Left renal pelvis (tissue), 4 donors: ENCODE results near the gene LMF2. TPM values are rescaled to one million over a fixed set of nuclear protein-coding genes. Genes with fewer than 3 reads are reported as not detected.

Experiments
- DNase-seq, 4 donors: peaks; one replicate each; pipeline ENCODE4 v3.0.0-alpha.2; 2013; ENCODE audit warnings: low read depth in 4 of 4, low spot score in 3 of 4
- polyA plus RNA-seq, 4 donors: library from polyadenylated mRNA; unstranded; fragments of 120-200 nt; gene quantifications; one replicate each; pipeline ENCODE4 v1.2.1, GENCODE V29; 2013; ENCODE audit not compliant: insufficient read length in 4 of 4

Gene LMF2
- polyA plus RNA-seq, 4 donors, result 34.7 to 68.3 (median 42.0) TPM

DNA sequence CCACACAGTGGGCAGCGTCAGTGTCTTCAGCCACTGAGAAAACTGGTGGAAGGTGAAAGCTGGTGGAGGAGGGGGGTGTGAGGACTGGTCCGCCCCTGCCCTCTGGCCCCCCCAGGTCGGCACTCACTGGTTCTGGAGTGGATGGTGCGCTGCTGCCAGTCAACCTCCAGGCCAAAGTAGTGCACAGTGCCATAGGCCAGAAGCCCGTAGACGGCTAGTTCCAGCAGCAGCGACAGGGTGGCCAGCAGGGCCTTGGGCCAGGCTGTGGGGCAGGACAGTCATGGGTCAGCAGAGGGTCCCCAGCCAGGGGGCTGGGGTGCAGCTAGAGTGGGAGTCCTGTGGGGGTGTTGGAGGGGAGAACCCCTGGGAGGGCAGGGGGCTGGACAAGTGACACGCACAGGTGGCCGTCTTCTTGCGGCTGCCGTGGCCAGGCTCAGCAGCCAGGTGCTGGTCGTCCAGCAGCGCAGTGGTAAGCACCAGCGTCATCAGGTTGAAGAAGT is 2.2 kb downstream of the LMF2 start:
- no peak for DNase-seq

DNA sequence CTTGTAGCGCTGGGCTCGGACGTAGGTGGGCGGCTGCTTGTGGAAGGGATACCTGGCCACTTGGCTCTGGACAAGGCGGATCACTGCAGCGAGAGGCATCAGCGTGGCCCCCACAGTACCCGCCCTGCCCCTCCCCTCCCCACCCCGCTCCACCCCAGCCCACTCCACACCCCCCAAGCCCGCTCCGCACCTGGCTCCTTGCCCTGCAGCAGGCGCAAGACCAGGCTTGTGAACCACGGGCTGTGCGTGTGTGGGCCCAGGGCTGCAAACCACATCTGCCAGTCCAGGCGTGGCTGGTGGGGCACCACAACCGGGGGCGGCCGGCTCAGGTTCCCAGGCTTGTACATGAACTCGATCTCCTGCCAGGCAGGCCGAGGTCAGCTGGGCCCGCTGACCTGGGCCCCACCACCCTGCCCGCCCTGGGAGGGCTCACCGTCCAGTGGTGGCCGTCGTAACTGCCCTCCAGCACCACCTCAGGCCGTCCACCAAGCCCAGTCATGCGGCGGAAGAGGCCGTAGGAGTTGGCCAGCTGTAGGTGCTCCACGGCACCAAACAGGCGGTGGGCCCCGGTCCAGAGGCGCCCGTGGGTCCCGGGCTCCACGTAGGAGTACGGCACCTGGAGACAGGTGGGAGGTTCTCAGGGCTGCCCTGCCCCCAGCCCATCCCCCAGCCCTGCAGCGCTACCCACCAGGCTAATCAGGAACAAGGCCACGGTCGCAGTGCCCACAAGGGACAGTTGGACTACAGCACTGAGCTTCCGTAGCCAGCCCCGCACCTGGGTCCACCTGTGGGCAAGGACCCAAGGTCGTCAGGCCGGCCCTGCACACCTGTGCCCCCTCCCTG is 2.9 kb downstream of the LMF2 start:
- DNase-seq, result no peak

DNA sequence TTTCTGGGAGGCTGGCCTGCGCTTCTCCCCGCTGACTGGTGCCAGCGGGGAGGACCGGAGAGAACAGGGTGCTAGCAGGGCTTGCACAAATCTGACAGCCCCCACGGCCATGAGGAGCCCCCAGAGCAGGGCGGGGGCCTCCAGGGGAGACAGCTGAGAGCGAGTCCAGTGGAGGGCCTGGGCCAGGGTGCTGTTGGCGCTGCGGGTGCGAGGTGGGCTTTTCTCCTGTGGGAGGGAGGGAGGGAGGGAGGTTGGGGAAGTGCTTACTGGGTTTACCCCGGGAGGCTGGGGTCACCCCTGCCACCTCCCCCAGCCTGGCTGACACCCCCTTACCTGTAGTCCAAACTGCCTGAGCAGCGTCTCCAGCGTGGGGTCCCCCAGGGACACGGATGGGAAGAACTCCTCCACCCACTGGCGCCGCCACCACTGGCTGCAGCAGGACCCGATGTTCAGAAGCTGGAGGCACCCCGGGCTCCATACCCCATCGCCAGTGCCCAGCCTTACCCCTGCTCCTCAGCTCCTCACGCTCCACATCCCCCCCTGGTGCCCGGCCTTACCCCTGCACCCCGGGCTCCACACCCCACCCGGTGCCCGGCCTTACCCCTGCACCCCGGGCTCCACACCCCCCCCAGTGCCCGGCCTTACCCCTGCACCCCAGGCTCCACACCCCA is 3.9 kb downstream of the LMF2 start:
- no peak for DNase-seq

DNA sequence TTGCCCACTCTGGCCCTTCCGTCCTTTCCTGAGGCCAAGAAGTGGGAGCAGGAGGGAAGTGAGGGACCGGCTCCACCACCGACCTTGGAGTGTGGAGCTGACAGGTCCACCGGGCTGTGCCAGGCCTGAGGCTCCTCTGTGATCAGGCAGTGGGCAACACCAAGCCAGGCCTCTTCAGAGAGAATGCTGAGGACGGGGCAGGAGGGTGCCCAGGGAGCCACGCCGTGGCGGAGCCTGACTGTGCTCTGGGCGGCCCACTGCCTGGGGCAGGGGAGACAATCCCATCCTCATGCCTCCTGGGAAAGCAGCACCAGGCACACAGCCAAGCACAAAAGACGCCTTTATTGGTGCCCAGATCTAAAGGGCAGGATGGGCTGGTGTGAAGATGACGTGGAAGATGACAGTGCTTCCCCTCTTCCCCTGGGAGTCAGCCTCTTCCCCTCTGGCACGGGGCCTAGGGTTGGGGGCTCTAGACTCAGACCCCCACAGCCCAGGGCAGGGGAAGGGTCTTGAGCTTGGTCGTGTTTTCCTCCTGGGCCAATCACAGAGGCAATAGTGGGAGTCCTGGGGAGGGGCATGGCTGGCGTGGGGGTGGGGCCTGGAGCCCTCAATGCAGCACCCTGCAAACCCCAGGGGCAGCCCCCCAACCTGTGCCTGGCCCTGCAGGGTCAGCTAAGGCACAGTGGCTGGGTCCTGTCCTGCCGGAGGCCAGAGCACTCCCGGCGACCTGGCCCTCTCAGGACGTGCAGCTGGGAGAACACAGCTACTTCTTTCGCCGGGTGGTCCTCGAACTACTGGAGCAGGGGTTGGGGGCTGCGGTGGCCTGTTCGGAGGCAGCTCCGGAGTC is 4.7 kb downstream of the LMF2 start:
- DNase-seq, result no peak

DNA sequence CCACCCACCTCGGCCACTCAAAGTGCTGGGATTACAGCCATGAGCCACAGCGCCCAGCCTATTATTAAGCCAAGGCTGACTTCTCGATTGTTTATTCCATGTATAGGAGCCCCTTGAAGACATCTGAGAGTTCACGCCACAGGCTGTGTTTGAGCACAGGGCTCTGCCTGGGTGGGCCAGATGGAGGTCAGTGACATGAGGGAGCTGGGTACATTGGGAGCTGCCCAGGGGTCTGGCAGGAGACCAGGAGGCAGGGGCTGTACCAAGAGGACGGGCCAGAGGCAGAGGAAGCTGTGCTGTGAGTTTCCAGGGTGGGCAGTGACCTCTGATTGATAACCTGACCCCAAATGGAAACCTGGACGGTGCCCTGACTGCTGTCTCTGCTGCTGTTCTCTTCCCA is 5.4 kb downstream of the LMF2 start:
- DNase-seq, result no peak

DNA sequence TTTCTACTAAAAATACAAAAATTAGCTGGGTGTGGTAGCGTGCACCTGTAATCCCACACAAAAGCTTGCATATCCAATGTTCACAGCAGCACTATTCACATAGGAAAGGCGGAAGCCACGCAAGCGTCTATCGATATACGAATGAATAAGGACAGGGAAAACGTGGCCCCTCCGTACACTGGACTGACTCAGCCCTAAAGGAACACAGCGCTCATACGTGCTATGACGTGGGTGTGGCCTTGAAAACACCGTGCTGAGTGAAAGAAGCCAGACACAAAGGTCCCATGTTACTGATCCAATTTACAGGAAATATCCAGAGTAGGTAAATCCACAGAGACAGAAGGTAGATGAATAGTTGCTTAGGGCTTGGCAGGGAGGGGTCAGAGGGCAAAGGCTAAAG is 7.0 kb downstream of the LMF2 start:
- DNase-seq, result no peak

DNA sequence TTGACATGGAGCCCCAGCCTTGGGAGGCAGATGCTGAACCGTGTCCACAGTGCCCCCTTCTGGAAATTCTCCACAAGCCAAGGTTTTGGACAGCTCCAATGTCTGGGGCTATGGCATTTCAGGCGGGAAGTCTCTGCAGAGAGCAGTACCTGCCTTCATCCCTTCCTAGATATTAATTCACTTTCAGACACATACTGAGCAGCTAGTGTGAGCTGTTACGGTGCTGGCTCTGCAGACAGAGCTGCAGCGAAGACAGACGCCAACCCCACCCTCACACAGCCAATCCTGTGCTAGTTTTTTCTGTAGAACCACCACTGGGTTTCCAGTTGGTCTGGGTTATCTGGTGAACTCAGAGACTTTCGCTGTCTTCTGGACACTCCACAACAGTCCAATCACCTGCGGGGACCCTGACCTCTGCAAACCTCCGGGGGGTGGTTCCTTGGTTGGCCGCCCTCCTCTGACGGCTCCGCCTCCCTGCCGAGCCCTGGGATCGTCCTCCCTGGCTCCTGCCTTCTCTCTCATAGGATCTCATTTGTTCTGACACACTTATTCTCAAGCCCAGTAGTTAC is 9.1 kb downstream of the LMF2 start:
- DNase-seq, result no peak

DNA sequence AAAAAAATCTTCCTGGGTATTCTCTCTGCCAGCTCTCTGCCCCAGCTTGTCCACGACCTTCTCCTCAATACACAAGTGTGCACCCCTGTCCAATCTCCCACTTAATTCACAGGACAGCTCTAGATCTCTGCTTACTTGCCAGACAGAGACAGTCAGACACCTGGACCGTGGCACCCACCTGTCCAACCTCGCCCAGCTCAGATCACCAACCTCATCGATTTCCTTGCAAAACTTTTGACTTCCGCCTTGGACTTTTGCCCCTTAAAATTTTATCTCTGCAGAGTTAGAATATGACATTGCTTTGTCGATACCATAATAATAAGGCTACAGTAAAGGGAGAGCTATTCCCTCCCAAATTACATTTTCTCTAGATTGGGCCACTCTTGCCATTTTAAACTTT is 10.4 kb downstream of the LMF2 start:
- DNase-seq, result no peak

DNA sequence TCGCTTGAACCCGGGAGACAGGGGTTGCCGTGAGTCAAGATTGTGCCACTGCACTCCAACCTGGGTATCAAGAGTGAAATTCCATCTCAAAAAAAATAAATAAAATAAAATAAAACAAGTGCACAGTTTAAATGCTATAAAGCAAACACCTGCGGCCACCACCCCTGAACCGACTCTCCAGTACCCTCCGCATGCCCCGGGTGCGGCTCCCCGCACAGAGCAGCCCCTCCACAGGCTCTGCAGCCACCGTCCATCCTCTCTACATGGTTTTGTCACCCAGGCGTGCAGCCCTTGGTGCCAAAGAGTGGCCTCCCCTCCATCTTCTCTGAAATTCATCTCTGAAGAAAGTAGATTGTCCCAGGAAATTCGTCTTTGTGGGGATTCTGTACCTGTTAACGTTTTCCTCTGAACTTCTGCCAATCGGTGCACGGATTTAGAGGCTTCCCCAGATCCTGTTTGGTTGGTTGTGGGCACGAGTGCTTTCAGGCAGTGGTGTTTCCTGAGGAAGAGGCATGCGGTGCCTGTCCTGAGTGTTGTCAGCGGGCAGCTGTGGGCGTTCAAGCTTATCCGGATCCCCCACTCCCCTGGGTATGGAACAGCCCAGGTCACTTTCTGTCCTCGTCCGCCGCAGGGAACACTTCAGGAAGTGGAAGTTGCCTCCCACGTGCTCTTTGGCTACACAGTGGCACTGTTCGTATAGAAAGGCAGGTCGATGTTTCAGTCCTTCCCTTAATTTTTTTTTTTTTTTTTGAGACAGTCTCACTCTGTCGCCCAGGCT is 16.8 kb downstream of the LMF2 start:
- DNase-seq, result no peak

DNA sequence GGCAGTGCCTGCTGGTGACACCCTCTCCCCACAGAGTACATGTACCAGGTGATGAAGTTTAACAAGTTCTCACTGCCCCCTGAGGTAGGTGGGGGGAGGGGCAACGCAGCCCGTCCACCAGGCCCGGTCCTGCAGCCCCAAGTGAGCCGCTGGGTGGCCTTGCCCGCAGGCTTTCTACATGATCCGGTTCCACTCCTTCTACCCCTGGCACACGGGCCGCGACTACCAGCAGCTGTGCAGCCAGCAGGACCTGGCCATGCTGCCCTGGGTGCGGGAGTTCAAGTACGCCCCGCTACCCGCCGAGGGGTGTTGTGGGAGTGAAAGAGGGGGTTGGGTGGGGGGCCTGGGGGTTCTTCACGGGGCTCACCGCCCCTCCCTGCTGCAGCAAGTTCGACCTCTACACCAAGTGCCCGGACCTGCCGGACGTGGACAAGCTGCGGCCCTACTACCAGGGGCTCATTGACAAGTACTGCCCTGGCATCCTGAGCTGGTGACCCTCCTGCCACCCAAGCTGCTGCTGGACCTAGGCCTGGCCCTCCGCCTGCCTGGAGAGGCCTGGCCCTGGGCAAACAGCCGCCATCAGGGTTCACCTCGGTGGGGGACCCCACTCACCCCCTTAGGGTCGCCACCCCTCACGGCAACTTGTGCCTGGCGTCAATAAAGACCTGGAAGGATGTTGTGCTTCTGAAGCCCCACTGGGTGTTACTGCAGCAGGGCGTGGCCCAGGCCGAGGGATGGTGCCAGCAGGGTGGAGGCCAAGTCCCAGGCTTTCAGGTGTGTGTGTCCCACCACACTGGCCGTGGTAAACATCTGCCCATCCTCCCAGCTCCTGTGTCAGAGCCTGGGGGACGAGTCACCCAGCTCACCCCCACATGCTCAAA is 17.9 kb downstream of the LMF2 start:
- no peak for DNase-seq

DNA sequence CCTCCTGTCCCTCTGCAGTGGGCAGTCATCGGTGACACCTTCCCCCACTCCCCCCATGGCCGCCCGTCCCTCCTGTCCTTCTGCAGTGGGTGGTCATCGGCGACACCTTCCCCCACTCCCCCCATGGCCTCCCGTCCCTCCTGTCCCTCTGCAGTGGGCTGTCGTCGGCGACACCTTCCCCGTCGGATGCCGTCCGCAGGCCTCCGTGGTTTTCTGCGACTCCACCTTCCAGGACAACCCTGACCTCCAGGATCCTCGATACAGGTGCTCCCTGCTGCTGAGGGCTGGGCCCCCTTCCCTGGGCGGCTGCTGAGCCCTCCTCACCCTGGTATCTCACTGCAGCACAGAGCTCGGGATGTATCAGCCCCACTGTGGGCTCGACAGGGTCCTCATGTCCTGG is 18.6 kb downstream of the LMF2 start:
- no peak for DNase-seq

DNA sequence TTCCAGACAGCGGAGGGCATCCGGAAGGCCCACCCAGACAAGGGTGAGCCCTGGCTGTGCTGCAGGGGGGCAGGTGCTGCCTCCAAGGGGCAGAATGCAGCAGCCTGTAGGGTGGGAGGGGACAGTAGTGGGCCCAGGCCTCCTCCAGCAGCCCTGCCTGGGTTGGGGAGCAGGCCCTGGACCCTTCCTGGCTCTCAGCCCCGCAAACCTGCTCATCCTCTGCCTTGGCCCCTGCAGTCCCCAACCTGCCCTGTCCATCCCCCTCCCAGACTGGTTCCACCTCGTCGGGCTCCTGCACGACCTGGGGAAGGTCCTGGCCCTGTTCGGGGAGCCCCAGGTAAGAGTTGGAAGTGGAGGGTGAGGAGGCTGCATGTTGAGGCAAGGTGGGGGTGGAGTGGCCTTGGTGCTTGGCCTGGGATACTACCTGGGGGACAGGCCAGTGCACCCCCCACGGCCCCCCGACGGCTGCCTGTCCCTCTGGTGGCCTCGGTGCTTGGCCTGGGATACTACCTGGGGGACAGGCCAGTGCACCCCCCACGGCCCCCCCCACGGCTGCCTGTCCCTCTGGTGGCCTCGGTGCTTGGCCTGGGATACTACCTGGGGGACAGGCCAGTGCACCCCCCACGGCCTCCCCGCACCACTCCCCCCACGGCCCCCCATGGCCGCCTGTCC is 19.4 kb downstream of the LMF2 start:
- DNase-seq, result no peak

DNA sequence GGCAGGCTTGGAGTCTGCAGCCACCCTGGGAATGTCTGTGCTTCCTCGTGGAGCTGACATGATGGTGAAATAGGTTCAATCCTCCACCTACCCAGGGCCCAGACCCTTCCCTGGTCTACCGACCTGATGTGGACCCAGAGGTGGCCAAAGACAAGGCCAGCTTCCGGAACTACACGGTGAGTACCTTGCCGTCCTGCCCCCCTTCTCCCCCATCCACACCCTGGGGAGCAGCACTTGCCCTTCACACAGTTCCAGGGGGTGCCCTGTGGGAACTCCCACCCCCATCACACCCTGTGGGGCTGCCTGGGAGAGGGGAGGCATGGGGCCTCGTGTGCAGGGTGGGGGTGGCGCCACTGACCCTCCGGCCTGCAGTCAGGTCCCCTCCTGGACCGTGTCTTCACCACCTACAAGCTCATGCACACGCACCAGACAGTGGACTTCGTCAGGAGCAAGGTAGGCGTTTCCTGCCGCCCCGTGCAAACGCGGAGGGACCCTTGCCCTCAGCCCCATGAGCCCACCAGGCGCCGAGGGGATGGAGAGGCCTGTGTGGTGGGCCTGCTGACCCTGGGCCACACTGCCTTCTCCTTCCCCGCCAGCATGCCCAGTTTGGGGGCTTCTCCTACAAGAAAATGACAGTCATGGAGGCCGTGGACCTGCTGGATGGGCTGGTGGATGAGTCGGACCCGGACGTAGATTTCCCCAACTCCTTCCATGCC is 20.1 kb downstream of the LMF2 start:
- no peak for DNase-seq

DNA sequence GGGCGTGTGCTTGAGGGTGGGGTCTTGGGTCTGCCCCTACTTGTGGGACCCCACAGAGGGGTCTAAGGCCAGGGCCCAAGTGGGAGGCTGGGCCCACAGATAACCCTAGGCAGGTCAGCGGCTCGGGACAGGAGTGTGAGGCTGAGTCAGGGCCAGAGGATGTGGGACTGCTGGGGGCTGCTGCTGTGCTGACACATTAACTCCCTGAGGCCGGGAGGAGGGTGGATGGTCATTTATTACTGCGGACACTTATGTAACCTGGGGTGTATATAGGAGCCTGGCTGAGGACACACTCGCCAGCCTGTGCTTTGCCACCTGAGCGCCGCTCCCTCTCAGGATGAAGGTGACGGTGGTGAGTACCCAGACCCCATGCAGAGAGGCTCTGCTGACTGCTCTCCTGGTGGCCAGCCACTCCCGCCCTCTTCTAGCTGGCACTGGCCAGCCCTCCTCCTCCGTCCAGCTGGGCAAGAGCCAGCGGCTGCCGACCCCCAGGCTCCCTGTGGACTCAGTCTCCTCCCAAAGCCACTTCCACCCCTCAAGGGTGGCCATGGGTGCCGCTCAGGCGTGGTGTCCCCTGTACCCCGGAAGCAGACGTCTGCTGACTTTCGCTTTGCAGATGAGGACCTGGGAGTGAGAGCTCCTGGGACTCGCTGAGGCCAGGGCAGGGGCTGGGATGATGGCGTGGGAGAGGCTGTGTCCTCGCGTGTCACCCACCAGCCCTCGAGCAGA is 20.8 kb downstream of the LMF2 start, which contains the start of gene MIOX:
TSS of gene MIOX (plus strand) at position 299 of the 729 bp plus-strand sequence. CDS start at position 338, 39 bp downstream.
- no peak for DNase-seq

DNA sequence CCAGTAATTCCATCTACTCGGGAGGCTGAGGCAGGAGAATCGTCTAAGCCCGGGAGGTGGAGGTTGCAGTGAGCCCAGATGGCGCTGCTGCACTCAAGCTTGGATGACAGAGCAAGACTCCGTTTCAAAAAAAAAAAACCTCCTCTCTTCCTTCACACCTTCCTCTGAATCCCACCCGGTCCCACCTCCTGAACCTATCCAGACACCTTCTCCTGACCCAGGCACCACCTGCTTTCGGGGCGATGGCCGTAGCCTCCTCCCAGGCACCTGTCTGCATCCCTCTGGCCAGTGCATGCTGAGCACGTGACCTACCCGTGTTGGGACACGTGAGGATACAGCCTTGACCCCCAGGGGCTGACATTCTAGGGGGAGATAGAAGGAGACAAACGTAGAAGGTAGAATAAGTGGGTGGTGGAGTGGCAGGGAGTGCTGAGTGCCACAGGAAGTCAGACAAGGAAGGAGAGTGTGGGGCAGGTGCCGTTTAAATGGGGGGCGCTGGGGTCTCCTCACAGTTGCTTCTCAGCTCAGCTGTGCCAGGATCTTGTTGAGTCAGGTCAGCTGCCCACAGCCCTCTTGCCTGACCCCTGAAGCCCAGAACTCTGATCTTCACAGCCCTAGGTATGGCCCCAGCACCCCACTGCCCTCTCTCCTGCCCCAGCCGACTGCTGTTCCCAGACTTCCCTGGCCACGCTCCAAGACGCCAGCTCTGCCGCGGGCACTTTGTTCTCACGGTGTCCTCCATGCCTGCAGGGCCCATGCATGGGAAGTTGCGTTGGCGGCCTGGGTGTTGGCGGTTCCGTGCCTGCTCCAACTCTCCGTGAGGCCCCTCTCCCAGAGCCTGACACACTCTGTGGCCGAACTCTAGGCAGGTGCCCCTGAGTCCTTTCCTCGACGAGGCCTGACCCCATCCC is 22.0 kb downstream of the LMF2 start:
- no peak for DNase-seq
